Parathyroid adenoma (tissue), 2 donors: ENCODE data around the gene ZIC3.

Experiments
- H2AFZ ChIP-seq: fragments of 300-600 bp; sonication (generic); one replicate; pipeline ENCODE4 v1.7.0; 2017; ENCODE audit warnings: antibody characterized with exemption, mild to moderate bottlenecking
- H3K27ac ChIP-seq: fragments of 300-600 bp; sonication (generic); one replicate; pipeline ENCODE4 v1.7.0; 2017
- H3K27me3 ChIP-seq: fragments of 300-600 bp; sonication (generic); one replicate; pipeline ENCODE4 v1.7.0; 2017; ENCODE audit warnings: low read length; ENCODE audit not compliant: control insufficient read depth, insufficient read depth
- H3K36me3 ChIP-seq: fragments of 300-600 bp; sonication (generic); one replicate; pipeline ENCODE4 v1.7.0; 2017; ENCODE audit warnings: low read length; ENCODE audit not compliant: control insufficient read depth, insufficient read depth
- H3K4me1 ChIP-seq: fragments of 300-600 bp; sonication (generic); one replicate; pipeline ENCODE4 v1.7.0; 2017; ENCODE audit warnings: control low read depth
- H3K4me2 ChIP-seq: fragments of 300-600 bp; sonication (generic); one replicate; pipeline ENCODE4 v1.7.0; 2017; ENCODE audit warnings: low read length
- H3K4me3 ChIP-seq: fragments of 300-600 bp; sonication (generic); one replicate; pipeline ENCODE4 v1.7.0; 2017; ENCODE audit warnings: low read depth, low read length
- H3K79me2 ChIP-seq: fragments of 300-600 bp; sonication (generic); one replicate; pipeline ENCODE4 v1.7.0; 2017; ENCODE audit warnings: control low read depth
- H3K9ac ChIP-seq: fragments of 300-600 bp; sonication (generic); one replicate; pipeline ENCODE4 v1.7.0; 2017; ENCODE audit warnings: mild to moderate bottlenecking
- H3K9me3 ChIP-seq: fragments of 300-600 bp; sonication (generic); one replicate; pipeline ENCODE4 v1.7.0; 2017; ENCODE audit warnings: low read length; ENCODE audit not compliant: control insufficient read depth
- CTCF ChIP-seq: fragments of 300-600 bp; sonication (generic); IDR thresholded peaks from one replicate; pipeline ENCODE4 v1.7.0; 2017; ENCODE audit warnings: antibody characterized with exemption, mild to moderate bottlenecking
- donor health status: primary hyperparathyroidism.

Gene ZIC3

GRCh38 chrX:137567682-137568232 is 1.8 kb downstream of the ZIC3 start:
- no peak overlapping the region for H3K4me3 ChIP-seq
- peaks cover 11% of the 10 kb centered on the region for H3K27me3 ChIP-seq
- H3K9me3 ChIP-seq = no peaks in the 10 kb centered on the region
- H3K36me3 ChIP-seq = no peaks in the 10 kb centered on the region
- H3K27ac ChIP-seq = no peak overlapping the region
- H3K4me1 ChIP-seq = no peaks in the 10 kb centered on the region
- no peak overlapping the region for H2AFZ ChIP-seq
- TF ChIP-seq CTCF = no peak
- H3K9ac ChIP-seq = no peak overlapping the region
- no peak overlapping the region for H3K4me2 ChIP-seq
- H3K79me2 ChIP-seq = no peaks in the 10 kb centered on the region

- H3K4me3 ChIP-seq = no peak overlapping the region
- peaks cover 5% of the 10 kb centered on the region for H3K27me3 ChIP-seq
These were observed 3.0 kb downstream of the ZIC3 start for GRCh38 chrX:137568741-137569469.

GRCh38 chrX:137569470-137569891 is 3.6 kb downstream of the ZIC3 start:
- Histone ChIP-seq H2AFZ (no peak overlapping the region), H3K27me3 (peaks cover 5% of the 10 kb centered on the region), H3K36me3 (no peaks in the 10 kb centered on the region), H3K79me2 (no peaks in the 10 kb centered on the region), H3K27ac (no peak overlapping the region), H3K4me2 (no peak overlapping the region), H3K4me3 (no peak overlapping the region), H3K9me3 (no peaks in the 10 kb centered on the region), H3K9ac (no peak overlapping the region), H3K4me1 (no peaks in the 10 kb centered on the region)
- TF ChIP-seq CTCF = no peak

More at GRCh38 chrX:137568741-137569469, 3.0 kb downstream of the ZIC3 start:
- no peak for TF ChIP-seq CTCF
- Histone ChIP-seq H3K9me3 (no peaks in the 10 kb centered on the region), H2AFZ (no peak overlapping the region), H3K4me1 (no peaks in the 10 kb centered on the region), H3K4me2 (no peak overlapping the region), H3K36me3 (no peaks in the 10 kb centered on the region), H3K9ac (no peak overlapping the region), H3K79me2 (no peaks in the 10 kb centered on the region), H3K27ac (no peak overlapping the region)

GRCh38 chrX:137573324-137574101 is 7.6 kb downstream of the ZIC3 start:
- no peak overlapping the region for H3K4me2 ChIP-seq
- H3K4me3 ChIP-seq = no peak overlapping the region
- H2AFZ ChIP-seq = no peak overlapping the region
- TF ChIP-seq CTCF = no peak
- no peaks in the 10 kb centered on the region for H3K4me1 ChIP-seq
- H3K27me3 ChIP-seq = no peaks in the 10 kb centered on the region
- H3K36me3 ChIP-seq = no peaks in the 10 kb centered on the region
- H3K9ac ChIP-seq = no peak overlapping the region
- H3K79me2 ChIP-seq = no peaks in the 10 kb centered on the region
- no peak overlapping the region for H3K27ac ChIP-seq
- H3K9me3 ChIP-seq = no peaks in the 10 kb centered on the region
